Measurements from ENCODE around the gene HYOU1.
"Not testable (repeated sequence)": the region's sequence is repeated elsewhere in the genome, so short reads cannot be mapped to it uniquely, and the experiment has no call there.

Gene HYOU1

DNA sequence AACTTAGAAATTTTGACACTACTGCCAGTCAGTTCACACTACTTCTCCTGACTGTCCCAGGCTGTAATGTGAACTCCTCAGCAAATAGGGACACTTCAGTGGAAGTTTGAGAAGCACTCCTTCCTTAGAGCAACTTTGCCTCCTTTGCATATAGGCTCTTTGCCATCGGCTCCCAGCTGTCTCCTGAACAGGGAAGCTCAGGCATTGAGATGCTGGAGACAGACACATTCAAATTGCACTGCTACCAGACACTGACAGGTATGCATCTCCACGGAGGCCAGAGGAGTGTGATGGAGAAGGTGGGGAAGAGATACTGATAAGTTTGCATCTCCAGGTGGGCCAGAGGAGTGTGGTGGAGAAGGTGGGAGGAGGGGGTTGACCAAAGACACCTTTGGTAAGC, 37.0 kb downstream of the HYOU1 start:
- peaks cover 55% of the 10 kb centered on the region for H3K4me1 Mint-ChIP-seq
- H3K27ac Mint-ChIP-seq: peak overlapping the region; percentile 63
- H3K9me3 Mint-ChIP-seq: no peaks in the 10 kb centered on the region
- H3K27me3 Mint-ChIP-seq: no peaks in the 10 kb centered on the region
- peaks cover 26% of the 10 kb centered on the region for H3K36me3 Mint-ChIP-seq
- H3K4me3 Mint-ChIP-seq: peak overlapping the region; percentile 100

DNA sequence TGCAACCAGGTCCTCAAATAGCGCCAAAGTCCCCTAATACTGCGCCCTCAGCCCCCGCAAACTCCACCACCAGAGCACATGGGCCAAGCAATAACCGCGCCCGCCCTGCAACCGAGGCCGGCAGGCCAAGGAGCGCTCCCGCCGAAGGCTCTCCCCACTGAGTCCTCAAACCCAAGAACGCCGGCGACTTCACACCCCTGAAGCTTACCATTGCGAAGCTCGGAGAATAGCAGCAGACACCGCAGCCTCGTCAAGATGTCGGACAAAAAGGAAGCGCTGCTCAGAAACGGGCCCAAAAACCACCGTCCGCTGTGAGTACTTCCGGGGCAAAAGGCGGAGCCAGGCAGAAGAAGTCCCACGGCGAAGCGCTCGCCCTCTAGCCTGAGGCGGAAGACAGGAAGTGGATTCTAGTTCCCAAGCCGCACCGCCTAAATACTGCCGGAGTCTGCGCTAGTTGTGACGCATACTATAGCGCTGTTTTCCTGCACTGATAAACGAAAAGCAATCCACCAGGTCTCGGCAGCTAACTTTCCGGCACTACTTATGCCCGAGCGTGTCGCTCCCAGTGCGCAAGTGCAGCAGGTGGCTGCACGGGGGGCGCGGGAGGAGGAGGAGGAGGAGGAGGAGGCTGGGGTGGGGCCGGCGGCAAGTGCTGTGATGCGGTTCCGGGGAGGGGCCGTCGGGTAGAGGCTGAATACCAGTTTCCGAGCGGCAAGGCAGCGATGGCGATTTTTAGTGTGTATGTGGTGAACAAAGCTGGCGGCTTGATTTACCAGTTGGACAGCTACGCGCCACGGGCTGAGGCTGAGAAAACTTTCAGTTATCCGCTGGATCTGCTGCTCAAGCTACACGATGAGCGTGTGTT, 38.7 kb downstream of the HYOU1 start, which contains the start of the genes RPS25 and TRAPPC4:
Gene RPS25, minus strand, starts transcription at position 270 of the 865 bp plus-strand sequence. Its CDS starts 59 bp downstream, at position 211.
Gene TRAPPC4, plus strand, starts transcription at position 693 of the 865 bp plus-strand sequence. Its CDS starts 30 bp downstream, at position 723.
- H3K27ac Mint-ChIP-seq: peak within 1 kb of the TSS; percentile 100
- peaks cover 44% of the 10 kb centered on the region for H3K4me1 Mint-ChIP-seq
- peaks cover 32% of the 10 kb centered on the region for H3K36me3 Mint-ChIP-seq
- H3K4me3 Mint-ChIP-seq: peak within 1 kb of the TSS; percentile 100
- no peaks in the 10 kb centered on the region for H3K9me3 Mint-ChIP-seq
- no peaks in the 10 kb centered on the region for H3K27me3 Mint-ChIP-seq

- peaks cover 36% of the 10 kb centered on the region for H3K36me3 Mint-ChIP-seq
- H3K4me3 Mint-ChIP-seq: peak overlapping the region; percentile 100
- H3K9me3 Mint-ChIP-seq, H3K27me3 Mint-ChIP-seq: not testable (repeated sequence)
- H3K27ac Mint-ChIP-seq: peak overlapping the region; percentile 100
- peaks cover 48% of the 10 kb centered on the region for H3K4me1 Mint-ChIP-seq
Observed at GRCh38 chr11:119017377-119017776, 39.6 kb downstream of the HYOU1 start.

- Mint-ChIP-seq H3K4me3 (peak overlapping the region; percentile 100), H3K27ac (peak overlapping the region; percentile 100), H3K36me3 (peaks cover 34% of the 10 kb centered on the region), H3K27me3 (no peaks in the 10 kb centered on the region), H3K9me3 (no peaks in the 10 kb centered on the region), H3K4me1 (peaks cover 41% of the 10 kb centered on the region)
Observed at GRCh38 chr11:119016216-119017009, 40.6 kb downstream of the HYOU1 start.

DNA sequence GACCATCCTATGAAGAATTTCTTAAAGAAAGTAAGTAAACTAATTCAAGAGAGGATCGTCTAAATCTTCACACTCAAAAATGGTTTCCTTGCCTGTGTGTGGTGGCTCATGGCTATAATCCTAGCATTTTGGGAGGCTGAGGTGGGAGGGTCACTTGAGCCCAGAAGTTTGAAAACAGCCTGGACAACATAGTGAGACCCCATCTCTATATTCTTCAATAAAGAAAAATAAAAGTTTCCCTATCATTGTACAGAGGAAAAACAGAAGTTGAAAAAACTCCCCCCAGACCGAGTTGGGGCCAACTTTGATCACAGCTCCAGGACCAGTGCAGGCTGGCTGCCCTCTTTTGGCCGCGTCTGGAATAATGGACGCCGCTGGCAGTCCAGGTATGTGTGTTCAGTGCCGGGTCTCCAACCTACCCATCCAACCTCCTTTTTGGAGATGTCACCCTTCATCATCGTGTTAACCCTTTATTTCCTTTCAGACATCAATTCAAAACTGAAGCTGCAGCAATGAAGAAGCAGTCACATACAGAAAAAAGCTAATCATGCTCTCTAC, 41.9 kb downstream of the HYOU1 start:
- Mint-ChIP-seq H3K36me3 (peaks cover 34% of the 10 kb centered on the region), H3K4me3 (peak overlapping the region; percentile 100), H3K27ac (peak overlapping the region; percentile 100), H3K9me3 (no peaks in the 10 kb centered on the region), H3K27me3 (no peaks in the 10 kb centered on the region), H3K4me1 (peaks cover 32% of the 10 kb centered on the region)

- Mint-ChIP-seq H3K27ac (peak overlapping the region; percentile 85), H3K4me1 (peaks cover 26% of the 10 kb centered on the region), H3K9me3 (no peaks in the 10 kb centered on the region), H3K36me3 (peaks cover 35% of the 10 kb centered on the region), H3K27me3 (no peaks in the 10 kb centered on the region), H3K4me3 (peak overlapping the region; percentile 73)
Observed at GRCh38 chr11:119014209-119014924, 42.6 kb downstream of the HYOU1 start.

GRCh38 chr11:119012629-119013170, 44.3 kb downstream of the HYOU1 start:
- Mint-ChIP-seq H3K4me3 (peak overlapping the region; percentile 12), H3K27ac (peak overlapping the region; percentile 46), H3K27me3 (no peaks in the 10 kb centered on the region), H3K36me3 (peaks cover 33% of the 10 kb centered on the region), H3K4me1 (peaks cover 26% of the 10 kb centered on the region), H3K9me3 (no peaks in the 10 kb centered on the region)

- Mint-ChIP-seq H3K9me3 (no peaks in the 10 kb centered on the region), H3K36me3 (peaks cover 31% of the 10 kb centered on the region), H3K27ac (no peak overlapping the region), H3K4me3 (no peak overlapping the region), H3K27me3 (no peaks in the 10 kb centered on the region), H3K4me1 (peaks cover 31% of the 10 kb centered on the region)
Observed at GRCh38 chr11:119011476-119012053, 45.4 kb downstream of the HYOU1 start.

DNA sequence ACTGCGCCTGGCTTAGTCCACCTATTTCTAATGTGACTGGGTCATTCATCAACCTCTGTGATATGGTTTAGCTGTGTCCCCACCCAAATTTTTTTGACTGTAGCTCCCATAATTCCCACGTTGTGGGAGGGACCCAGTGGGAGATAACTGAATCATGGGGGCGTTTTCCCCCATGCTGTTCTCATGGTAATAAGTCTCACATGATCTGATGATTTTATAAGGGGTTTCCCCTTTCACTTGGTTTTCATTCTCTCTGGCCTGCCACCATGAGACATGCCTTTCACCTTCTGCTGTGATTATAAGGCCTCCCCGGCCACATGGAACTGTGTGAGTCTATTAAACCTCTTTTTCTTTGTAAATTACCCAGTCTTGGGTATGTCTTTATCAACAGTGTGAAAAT, 50.3 kb downstream of the HYOU1 start:
- Mint-ChIP-seq H3K4me1 (peaks cover 10% of the 10 kb centered on the region), H3K27ac (peak overlapping the region; percentile 51), H3K27me3 (no peaks in the 10 kb centered on the region), H3K36me3 (peaks cover 14% of the 10 kb centered on the region), H3K9me3 (no peaks in the 10 kb centered on the region), H3K4me3 (no peak overlapping the region)

DNA sequence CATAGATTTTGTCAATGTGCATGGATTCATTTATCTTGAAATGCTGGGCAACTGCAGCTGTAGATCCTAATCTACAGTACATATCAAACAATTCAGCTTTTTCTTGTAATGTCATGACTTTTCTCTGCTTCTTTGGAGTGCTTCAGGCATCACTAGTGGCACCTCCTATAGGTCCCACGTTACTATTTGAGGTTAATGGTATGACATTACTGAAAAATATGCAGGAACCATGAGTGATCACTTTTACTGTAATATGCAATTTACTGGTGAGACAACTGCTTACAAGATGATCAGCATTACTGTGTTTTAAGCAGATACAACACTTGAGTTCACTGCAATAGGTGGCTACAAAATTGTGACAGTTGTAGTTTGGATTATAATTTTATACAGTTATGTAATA, 56.1 kb downstream of the HYOU1 start:
- Mint-ChIP-seq H3K36me3 (peaks cover 10% of the 10 kb centered on the region), H3K27ac (peak overlapping the region; percentile 35), H3K27me3 (no peaks in the 10 kb centered on the region), H3K9me3 (no peaks in the 10 kb centered on the region), H3K4me1 (peaks cover 33% of the 10 kb centered on the region), H3K4me3 (no peak overlapping the region)

GRCh38 chr11:118998822-118999221, 58.2 kb downstream of the HYOU1 start:
- H3K4me3 Mint-ChIP-seq: peak overlapping the region; percentile 98
- no peaks in the 10 kb centered on the region for H3K9me3 Mint-ChIP-seq
- peaks cover 32% of the 10 kb centered on the region for H3K4me1 Mint-ChIP-seq
- no peaks in the 10 kb centered on the region for H3K27me3 Mint-ChIP-seq
- H3K36me3 Mint-ChIP-seq: peaks cover 10% of the 10 kb centered on the region
- H3K27ac Mint-ChIP-seq: peak overlapping the region; percentile 100

GRCh38 chr11:118998388-118998717, 58.7 kb downstream of the HYOU1 start:
- no peaks in the 10 kb centered on the region for H3K27me3 Mint-ChIP-seq
- H3K4me1 Mint-ChIP-seq: peaks cover 31% of the 10 kb centered on the region
- peak overlapping the region; percentile 98 for H3K4me3 Mint-ChIP-seq
- peaks cover 10% of the 10 kb centered on the region for H3K36me3 Mint-ChIP-seq
- peak overlapping the region; percentile 100 for H3K27ac Mint-ChIP-seq
- no peaks in the 10 kb centered on the region for H3K9me3 Mint-ChIP-seq

DNA sequence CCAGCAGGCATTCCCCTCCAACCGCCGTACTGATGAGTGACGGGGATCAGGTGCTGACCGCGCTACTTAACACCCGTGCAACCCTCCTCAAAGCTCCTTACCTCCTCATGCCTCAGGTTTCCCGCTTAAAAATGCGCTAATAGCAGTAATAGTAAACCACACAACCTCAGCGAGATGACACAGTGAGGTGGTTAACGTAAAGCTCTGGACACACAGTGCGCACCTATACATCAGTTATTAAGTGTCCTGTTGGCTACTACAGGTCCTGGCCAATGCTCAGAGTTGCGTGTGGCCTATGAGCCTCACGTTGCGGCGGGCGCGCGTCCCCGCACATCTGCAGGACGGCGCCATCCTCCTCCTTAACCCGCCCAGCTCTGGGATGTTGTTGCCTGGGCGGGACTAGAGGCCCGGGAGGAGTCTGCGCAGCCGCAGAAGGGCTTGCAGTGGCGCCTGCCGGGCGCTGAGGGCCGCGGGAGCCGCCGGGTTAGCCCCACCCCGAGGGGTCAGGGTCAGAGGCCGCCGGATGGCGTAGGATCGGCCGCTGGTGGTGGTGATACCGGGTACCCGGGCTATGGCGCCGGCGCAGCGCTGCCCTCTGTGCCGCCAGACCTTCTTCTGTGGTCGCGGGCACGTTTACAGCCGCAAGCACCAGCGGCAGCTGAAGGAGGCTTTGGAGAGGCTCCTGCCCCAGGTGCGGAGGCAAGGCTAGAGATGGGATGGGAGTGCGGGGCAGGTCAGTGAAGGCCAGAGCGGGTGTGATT, 59.2 kb downstream of the HYOU1 start, which contains the start of gene CENATAC:
Gene CENATAC, plus strand, starts transcription at position 512 of the 761 bp plus-strand sequence. Its CDS starts 60 bp downstream, at position 572.
- H3K27ac Mint-ChIP-seq: peak within 1 kb of the TSS; percentile 100
- no peaks in the 10 kb centered on the region for H3K9me3 Mint-ChIP-seq
- H3K27me3 Mint-ChIP-seq: no peaks in the 10 kb centered on the region
- H3K4me3 Mint-ChIP-seq: peak within 1 kb of the TSS; percentile 98
- peaks cover 31% of the 10 kb centered on the region for H3K4me1 Mint-ChIP-seq
- H3K36me3 Mint-ChIP-seq: peaks cover 7% of the 10 kb centered on the region
